Measurements from ENCODE around the gene NR1D1.

The NR1D1 gene

GRCh38 chr17:40129498-40129897 lies 29.1 kb upstream of the NR1D1 start:
- DNase-seq (ENCODE audit: low spot score), result no peak

DNA sequence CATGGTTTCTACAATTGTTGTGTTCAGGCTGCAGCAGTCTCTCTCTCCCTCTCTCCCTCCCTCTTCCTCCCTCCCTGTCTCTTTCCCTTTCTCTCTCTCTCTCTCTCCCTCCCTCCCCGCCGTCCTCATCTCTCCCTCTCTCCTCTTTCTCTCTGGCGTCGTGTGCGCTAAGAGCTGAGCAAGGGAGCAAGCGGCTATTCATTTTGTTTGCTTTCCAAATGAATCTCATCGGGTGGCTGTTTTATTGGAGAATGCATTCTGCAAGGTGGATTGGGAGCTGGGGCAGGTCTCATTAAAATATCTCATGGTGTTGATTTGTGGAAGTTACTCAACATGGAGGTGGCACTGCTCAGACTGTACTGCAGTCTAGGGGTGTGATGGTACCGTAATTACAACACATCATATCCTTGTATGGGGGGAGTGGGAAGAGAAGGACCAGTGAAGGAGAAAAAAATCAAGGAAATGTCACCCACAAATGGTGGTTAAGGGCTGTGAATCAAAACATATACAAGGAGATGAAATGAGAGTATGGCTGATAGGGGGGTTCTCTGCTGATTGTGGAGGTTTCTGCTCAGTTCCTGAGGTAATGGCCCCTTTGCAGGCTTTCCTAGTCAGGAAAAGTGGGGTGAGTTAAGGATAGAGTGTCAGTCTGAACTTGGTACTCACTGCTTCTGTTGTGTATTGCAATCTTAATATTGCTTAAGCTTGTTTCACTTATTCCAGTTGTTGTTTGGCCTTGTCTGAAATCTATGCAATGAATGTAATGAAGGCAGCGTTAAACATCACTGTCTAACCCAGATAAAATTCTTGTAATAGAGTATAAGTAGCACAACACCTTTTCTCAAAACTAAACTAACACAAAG lies 24.1 kb upstream of the NR1D1 start:
- no peaks in the 10 kb centered on the region for H3K9me3 ChIP-seq (replicated peaks in 1 of 2; ENCODE audit: control insufficient read depth in 2 of 2, insufficient read depth in 1 of 2, low read depth in 1 of 2, low read length in 2 of 2)
- no peak overlapping the region for H4K8ac ChIP-seq (ENCODE audit: low read depth, low read length)
- peaks cover 14 to 58% of the 10 kb centered on the region in 2 donors for H3K36me3 ChIP-seq (replicated peaks in 1 of 2; ENCODE audit: control insufficient read depth in 2 of 2, insufficient read depth in 2 of 2, low read length in 2 of 2)
- H3K79me1 ChIP-seq (ENCODE audit: low read depth, low read length), result peaks cover 10% of the 10 kb centered on the region
- H3K27ac ChIP-seq (replicated peaks; ENCODE audit: low read length), result no peak overlapping the region
- no peak overlapping the region for H2BK12ac ChIP-seq (ENCODE audit: low read length)
- H4K91ac ChIP-seq (ENCODE audit: low read depth, low read length, poor library complexity), result no peak overlapping the region
- peak overlapping the region; percentile 78 to 93 for H3K4me3 ChIP-seq (ENCODE audit: low read length in 2 of 2)
- H3K4ac ChIP-seq (ENCODE audit: low read length), result no peak overlapping the region
- no peaks in the 10 kb centered on the region for H3K27me3 ChIP-seq (ENCODE audit: control insufficient read depth in 3 of 3, insufficient read depth in 3 of 3, low read depth in 1 of 3, low read length in 3 of 3)
- peak overlapping the region; percentile 89 for H3K4me2 ChIP-seq (ENCODE audit: insufficient read depth, low read length, poor library complexity, severe bottlenecking)
- no peak overlapping the region for H2BK5ac ChIP-seq (ENCODE audit: low read length)
- DNase-seq (ENCODE audit: low spot score), result no peak
- H3K9ac ChIP-seq (ENCODE audit: low read depth, low read length, poor library complexity), result no peak overlapping the region
- H3K23ac ChIP-seq (ENCODE audit: low read depth, low read length, poor library complexity), result no peak overlapping the region
- no CpG with 5 or more reads among the region's 9 CpGs for WGBS, 2 donors (ENCODE audit: extremely low coverage in 2 of 2, insufficient read length in 2 of 2, insufficient replicate concordance in 1 of 2)
- H2BK120ac ChIP-seq (ENCODE audit: low read depth, low read length), result no peak overlapping the region
- peaks cover 6 to 8% of the 10 kb centered on the region in 2 donors for H3K4me1 ChIP-seq (ENCODE audit: control insufficient read depth in 2 of 2, insufficient read depth in 1 of 2, low read depth in 1 of 2, low read length in 2 of 2)
- no peak overlapping the region for H3K18ac ChIP-seq (ENCODE audit: low read length)
- H2AK5ac ChIP-seq (ENCODE audit: low read depth, low read length), result no peak overlapping the region
- no peak overlapping the region for H2AFZ ChIP-seq (ENCODE audit: low read length)
- no peak overlapping the region for H3K14ac ChIP-seq (ENCODE audit: low read length)
- H2BK15ac ChIP-seq (ENCODE audit: low read length), result no peak overlapping the region

More at GRCh38 chr17:40129498-40129897, 29.1 kb upstream of the NR1D1 start:
- Histone ChIP-seq H3K23ac (ENCODE audit: low read depth, low read length, poor library complexity) (no peak overlapping the region), H3K79me1 (ENCODE audit: low read depth, low read length) (peaks cover 4% of the 10 kb centered on the region), H3K4me1 (ENCODE audit: control insufficient read depth in 2 of 2, insufficient read depth in 1 of 2, low read depth in 1 of 2, low read length in 2 of 2) (peaks cover 2 to 4% of the 10 kb centered on the region in 2 donors), H3K14ac (ENCODE audit: low read length) (no peak overlapping the region), H3K18ac (ENCODE audit: low read length) (no peak overlapping the region), H3K4me2 (ENCODE audit: insufficient read depth, low read length, poor library complexity, severe bottlenecking) (no peak overlapping the region), H2BK5ac (ENCODE audit: low read length) (no peak overlapping the region), H2AFZ (ENCODE audit: low read length) (no peak overlapping the region), H3K9me3 (replicated peaks in 1 of 2; ENCODE audit: control insufficient read depth in 2 of 2, insufficient read depth in 1 of 2, low read depth in 1 of 2, low read length in 2 of 2) (no peaks in the 10 kb centered on the region), H4K91ac (ENCODE audit: low read depth, low read length, poor library complexity) (no peak overlapping the region), H2BK120ac (ENCODE audit: low read depth, low read length) (no peak overlapping the region), H2BK12ac (ENCODE audit: low read length) (no peak overlapping the region), H3K36me3 (replicated peaks in 1 of 2; ENCODE audit: control insufficient read depth in 2 of 2, insufficient read depth in 2 of 2, low read length in 2 of 2) (peaks cover 47 to 98% of the 10 kb centered on the region in 2 donors), H2BK15ac (ENCODE audit: low read length) (no peak overlapping the region), H3K27me3 (ENCODE audit: control insufficient read depth in 3 of 3, insufficient read depth in 3 of 3, low read depth in 1 of 3, low read length in 3 of 3) (no peaks in the 10 kb centered on the region), H3K4me3 (ENCODE audit: low read length in 2 of 2) (no peak overlapping the region), H3K9ac (ENCODE audit: low read depth, low read length, poor library complexity) (no peak overlapping the region), H3K27ac (replicated peaks; ENCODE audit: low read length) (no peak overlapping the region), H4K8ac (ENCODE audit: low read depth, low read length) (no peak overlapping the region), H3K4ac (ENCODE audit: low read length) (no peak overlapping the region), H2AK5ac (ENCODE audit: low read depth, low read length) (no peak overlapping the region)
- WGBS, 2 donors (ENCODE audit: extremely low coverage in 2 of 2, insufficient read length in 2 of 2, insufficient replicate concordance in 1 of 2), result no CpG with 5 or more reads among the region's 5 CpGs

GRCh38 chr17:40123811-40124114 lies 23.4 kb upstream of the NR1D1 start:
- Histone ChIP-seq H2BK5ac (ENCODE audit: low read length) (no peak overlapping the region), H3K79me1 (ENCODE audit: low read depth, low read length) (peaks cover 10% of the 10 kb centered on the region), H3K18ac (ENCODE audit: low read length) (no peak overlapping the region), H3K14ac (ENCODE audit: low read length) (no peak overlapping the region), H2AFZ (ENCODE audit: low read length) (no peak overlapping the region), H3K4ac (ENCODE audit: low read length) (no peak overlapping the region), H3K4me1 (ENCODE audit: control insufficient read depth in 2 of 2, insufficient read depth in 1 of 2, low read depth in 1 of 2, low read length in 2 of 2) (peaks cover 6 to 8% of the 10 kb centered on the region in 2 donors), H3K27me3 (ENCODE audit: control insufficient read depth in 3 of 3, insufficient read depth in 3 of 3, low read depth in 1 of 3, low read length in 3 of 3) (no peaks in the 10 kb centered on the region), H2BK12ac (ENCODE audit: low read length) (no peak overlapping the region), H3K4me2 (ENCODE audit: insufficient read depth, low read length, poor library complexity, severe bottlenecking) (peak overlapping the region; percentile 89), H2BK15ac (ENCODE audit: low read length) (no peak overlapping the region), H3K4me3 (ENCODE audit: low read length in 2 of 2) (peak overlapping the region; percentile 78 to 93), H3K36me3 (replicated peaks in 1 of 2; ENCODE audit: control insufficient read depth in 2 of 2, insufficient read depth in 2 of 2, low read length in 2 of 2) (peaks cover 11 to 50% of the 10 kb centered on the region in 2 donors), H2BK120ac (ENCODE audit: low read depth, low read length) (no peak overlapping the region), H3K27ac (replicated peaks; ENCODE audit: low read length) (no peak overlapping the region), H3K9me3 (replicated peaks in 1 of 2; ENCODE audit: control insufficient read depth in 2 of 2, insufficient read depth in 1 of 2, low read depth in 1 of 2, low read length in 2 of 2) (no peaks in the 10 kb centered on the region), H4K8ac (ENCODE audit: low read depth, low read length) (no peak overlapping the region), H2AK5ac (ENCODE audit: low read depth, low read length) (no peak overlapping the region), H3K9ac (ENCODE audit: low read depth, low read length, poor library complexity) (no peak overlapping the region), H3K23ac (ENCODE audit: low read depth, low read length, poor library complexity) (no peak overlapping the region), H4K91ac (ENCODE audit: low read depth, low read length, poor library complexity) (no peak overlapping the region)
- no CpG with 5 or more reads among the region's 2 CpGs for WGBS, 2 donors (ENCODE audit: extremely low coverage in 2 of 2, insufficient read length in 2 of 2, insufficient replicate concordance in 1 of 2)
- no peak for DNase-seq (ENCODE audit: low spot score)

DNA sequence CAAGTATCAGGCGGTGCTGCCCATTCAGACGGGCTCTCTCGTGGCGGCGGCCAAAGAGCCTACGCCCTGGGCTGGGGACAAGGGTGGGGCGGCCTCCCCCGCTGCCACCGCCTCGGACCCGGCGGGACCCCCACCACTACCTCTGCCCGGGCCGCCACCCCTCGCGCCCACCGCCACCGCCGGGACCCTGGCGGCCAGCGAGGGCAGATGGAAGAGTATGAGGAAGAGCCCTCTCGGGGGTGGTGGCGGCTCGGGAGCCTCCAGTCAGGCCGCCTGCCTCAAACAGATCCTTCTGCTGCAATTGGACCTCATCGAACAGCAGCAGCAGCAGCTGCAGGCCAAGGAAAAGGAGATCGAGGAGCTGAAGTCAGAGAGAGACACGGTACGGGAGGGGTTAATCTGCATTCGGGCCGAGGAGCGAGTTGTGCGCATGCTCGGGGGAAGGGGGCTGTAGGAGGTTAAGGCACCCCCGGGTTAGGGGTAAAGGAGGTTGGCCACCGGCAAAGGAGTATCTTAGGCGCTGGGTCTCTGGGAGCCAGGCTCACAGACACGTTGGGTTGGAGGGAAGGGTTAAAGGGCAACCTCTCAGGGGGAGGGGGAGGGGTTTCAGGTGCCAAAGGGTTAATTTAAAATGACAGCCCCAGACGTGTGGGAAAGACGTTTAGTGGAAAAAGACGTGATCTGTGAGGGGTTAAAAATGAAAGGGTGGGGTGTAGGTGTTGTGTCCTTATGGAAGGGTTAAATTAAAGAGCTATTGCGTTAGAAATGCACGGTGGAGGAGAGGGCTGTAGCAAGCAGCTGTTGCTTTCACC lies 22.8 kb upstream of the NR1D1 start:
- Histone ChIP-seq H3K14ac (ENCODE audit: low read length) (peak overlapping the region; percentile 98), H3K23ac (ENCODE audit: low read depth, low read length, poor library complexity) (peak overlapping the region; percentile 87), H3K4me1 (ENCODE audit: control insufficient read depth in 2 of 2, insufficient read depth in 1 of 2, low read depth in 1 of 2, low read length in 2 of 2) (peaks cover 6 to 8% of the 10 kb centered on the region in 2 donors), H3K4ac (ENCODE audit: low read length) (peak overlapping the region; percentile 56), H3K27me3 (ENCODE audit: control insufficient read depth in 3 of 3, insufficient read depth in 3 of 3, low read depth in 1 of 3, low read length in 3 of 3) (no peaks in the 10 kb centered on the region), H2AFZ (ENCODE audit: low read length) (no peak overlapping the region), H3K4me2 (ENCODE audit: insufficient read depth, low read length, poor library complexity, severe bottlenecking) (peak overlapping the region; percentile 89), H2BK5ac (ENCODE audit: low read length) (peak overlapping the region; percentile 99), H3K79me1 (ENCODE audit: low read depth, low read length) (peaks cover 10% of the 10 kb centered on the region), H2BK15ac (ENCODE audit: low read length) (peak overlapping the region; percentile 85), H3K9ac (ENCODE audit: low read depth, low read length, poor library complexity) (peak overlapping the region; percentile 99), H4K91ac (ENCODE audit: low read depth, low read length, poor library complexity) (peak overlapping the region; percentile 43), H3K9me3 (replicated peaks in 1 of 2; ENCODE audit: control insufficient read depth in 2 of 2, insufficient read depth in 1 of 2, low read depth in 1 of 2, low read length in 2 of 2) (no peaks in the 10 kb centered on the region), H3K27ac (replicated peaks; ENCODE audit: low read length) (peak overlapping the region; percentile 99), H3K18ac (ENCODE audit: low read length) (peak overlapping the region; percentile 98), H3K36me3 (replicated peaks in 1 of 2; ENCODE audit: control insufficient read depth in 2 of 2, insufficient read depth in 2 of 2, low read length in 2 of 2) (peaks cover 10 to 45% of the 10 kb centered on the region in 2 donors), H2BK120ac (ENCODE audit: low read depth, low read length) (peak overlapping the region; percentile 92), H3K4me3 (ENCODE audit: low read length in 2 of 2) (peak overlapping the region; percentile 78 to 93), H2AK5ac (ENCODE audit: low read depth, low read length) (peak overlapping the region; percentile 92), H4K8ac (ENCODE audit: low read depth, low read length) (no peak overlapping the region), H2BK12ac (ENCODE audit: low read length) (peak overlapping the region; percentile 17)
- 100% methylated on average over 1 of the region's 43 CpGs; no CpG with 5 or more reads in 1 of the 2 donors for WGBS, 2 donors (ENCODE audit: extremely low coverage in 2 of 2, insufficient read length in 2 of 2, insufficient replicate concordance in 1 of 2)
- DNase-seq (ENCODE audit: low spot score), result no peak
